Glutamatergic neuron (in vitro differentiated cells): ENCODE results near the gene SBK3. TPM values are rescaled to one million over a fixed set of nuclear protein-coding genes. Genes with fewer than 3 reads are reported as not detected.
A peak's percentile ranks its signal among the peaks of the same experiment; 100 is the strongest.

Source experiments
- DNase-seq: peaks from one replicate; pipeline ENCODE4 v3.0.0; 2022
- H3K27ac Mint-ChIP-seq: one replicate; pipeline ENCODE4 v1.8.0; 2020; ENCODE audit warnings: mild to moderate bottlenecking, mixed read lengths, inconsistent platforms; ENCODE audit not compliant: unreplicated experiment
- H3K27me3 Mint-ChIP-seq: one replicate; pipeline ENCODE4 v1.8.0; 2020; ENCODE audit warnings: mild to moderate bottlenecking, moderate library complexity, mixed read lengths, inconsistent platforms; ENCODE audit not compliant: unreplicated experiment
- H3K36me3 Mint-ChIP-seq: one replicate; pipeline ENCODE4 v1.8.0; 2020; ENCODE audit warnings: mild to moderate bottlenecking, mixed read lengths, inconsistent platforms; ENCODE audit not compliant: unreplicated experiment
- H3K4me1 Mint-ChIP-seq: one replicate; pipeline ENCODE4 v1.8.0; 2020; ENCODE audit warnings: mild to moderate bottlenecking, low read depth, mixed read lengths, inconsistent platforms; ENCODE audit not compliant: unreplicated experiment
- H3K4me3 Mint-ChIP-seq: one replicate; pipeline ENCODE4 v1.8.0; 2020; ENCODE audit warnings: mild to moderate bottlenecking, mixed read lengths, inconsistent platforms; ENCODE audit not compliant: unreplicated experiment
- H3K9me3 Mint-ChIP-seq: one replicate; pipeline ENCODE4 v1.8.0; 2020; ENCODE audit warnings: mild to moderate bottlenecking, moderate library complexity, mixed read lengths, inconsistent platforms; ENCODE audit not compliant: unreplicated experiment
- total RNA-seq: library from RNA; stranded (reverse); fragmentation: NEBNext Ultra II Directional; extraction: Animal tissue kit (Norgen Biotek cat#: 25700); gene quantifications from one replicate; pipeline ENCODE4 v1.2.1, GENCODE V29; 2021; ENCODE audit not compliant: unreplicated experiment
- TF ChIP-seq, protein P1 (sequence below): fragments of 200-600 bp; sonication (generic); IDR thresholded peaks from one replicate; pipeline ENCODE4 v1.5.0; 2021; ENCODE audit not compliant: partially characterized antibody, unreplicated experiment

Gene SBK3
- total RNA-seq, 1 donor from 2014 or later = not detected

GRCh38 chr19:55539090-55539984 is 6.0 kb downstream of the SBK3 start:
- no peak overlapping the region for H3K27ac Mint-ChIP-seq
- H3K4me1 Mint-ChIP-seq = peaks cover 8% of the 10 kb centered on the region
- H3K9me3 Mint-ChIP-seq = peaks cover 10% of the 10 kb centered on the region
- no peak for DNase-seq
- TF ChIP-seq, protein P1, sequence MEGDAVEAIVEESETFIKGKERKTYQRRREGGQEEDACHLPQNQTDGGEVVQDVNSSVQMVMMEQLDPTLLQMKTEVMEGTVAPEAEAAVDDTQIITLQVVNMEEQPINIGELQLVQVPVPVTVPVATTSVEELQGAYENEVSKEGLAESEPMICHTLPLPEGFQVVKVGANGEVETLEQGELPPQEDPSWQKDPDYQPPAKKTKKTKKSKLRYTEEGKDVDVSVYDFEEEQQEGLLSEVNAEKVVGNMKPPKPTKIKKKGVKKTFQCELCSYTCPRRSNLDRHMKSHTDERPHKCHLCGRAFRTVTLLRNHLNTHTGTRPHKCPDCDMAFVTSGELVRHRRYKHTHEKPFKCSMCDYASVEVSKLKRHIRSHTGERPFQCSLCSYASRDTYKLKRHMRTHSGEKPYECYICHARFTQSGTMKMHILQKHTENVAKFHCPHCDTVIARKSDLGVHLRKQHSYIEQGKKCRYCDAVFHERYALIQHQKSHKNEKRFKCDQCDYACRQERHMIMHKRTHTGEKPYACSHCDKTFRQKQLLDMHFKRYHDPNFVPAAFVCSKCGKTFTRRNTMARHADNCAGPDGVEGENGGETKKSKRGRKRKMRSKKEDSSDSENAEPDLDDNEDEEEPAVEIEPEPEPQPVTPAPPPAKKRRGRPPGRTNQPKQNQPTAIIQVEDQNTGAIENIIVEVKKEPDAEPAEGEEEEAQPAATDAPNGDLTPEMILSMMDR = no peak
- no peak overlapping the region for H3K4me3 Mint-ChIP-seq
- peaks cover 16% of the 10 kb centered on the region for H3K36me3 Mint-ChIP-seq
- H3K27me3 Mint-ChIP-seq = peaks cover 4% of the 10 kb centered on the region

GRCh38 chr19:55538132-55538531 is 7.2 kb downstream of the SBK3 start:
- Mint-ChIP-seq H3K27ac (no peak overlapping the region), H3K27me3 (peaks cover 4% of the 10 kb centered on the region), H3K9me3 (peaks cover 10% of the 10 kb centered on the region), H3K4me1 (peaks cover 8% of the 10 kb centered on the region), H3K4me3 (no peak overlapping the region), H3K36me3 (peaks cover 11% of the 10 kb centered on the region)
- no peak for DNase-seq
- TF ChIP-seq, protein P1 = no peak

GRCh38 chr19:55537741-55538111 is 7.6 kb downstream of the SBK3 start:
- no peak for DNase-seq
- H3K4me1 Mint-ChIP-seq = peaks cover 8% of the 10 kb centered on the region

GRCh38 chr19:55536951-55537740 is 8.2 kb downstream of the SBK3 start, which contains the start of gene SBK2:
SBK2 (minus strand) TSS chr19:55537133; CDS start chr19:55536294, 839 bp downstream.
- DNase-seq = peak; percentile 64
- TF ChIP-seq, protein P1 = no peak
- Mint-ChIP-seq H3K36me3 (peaks cover 6% of the 10 kb centered on the region), H3K27ac (no peak within 1 kb of the TSS), H3K4me3 (no peak within 1 kb of the TSS), H3K9me3 (peaks cover 8% of the 10 kb centered on the region), H3K27me3 (peaks cover 4% of the 10 kb centered on the region), H3K4me1 (peaks cover 8% of the 10 kb centered on the region)

More at GRCh38 chr19:55537741-55538111, 7.6 kb downstream of the SBK3 start:
- TF ChIP-seq, protein P1 = no peak
- Mint-ChIP-seq H3K36me3 (peaks cover 11% of the 10 kb centered on the region), H3K27me3 (peaks cover 4% of the 10 kb centered on the region), H3K27ac (no peak overlapping the region), H3K4me3 (no peak overlapping the region), H3K9me3 (peaks cover 10% of the 10 kb centered on the region)
